ENCODE data around the gene PIK3CG.

- TF ChIP-seq CTCF (IDR thresholded peaks at IDR 0.05) (no peak), POLR2A (IDR thresholded peaks at IDR 0.05) (no peak), EP300 (IDR thresholded peaks at IDR 0.05) (no peak)
Observed at GRCh38 chr7:106848851-106849442, 16.1 kb upstream of the PIK3CG start.
